ENCODE results near the gene VCX3A.
"Not testable (repeated sequence)": the region's sequence is repeated elsewhere in the genome, so short reads cannot be mapped to it uniquely, and the experiment has no call there.

The VCX3A gene

DNA sequence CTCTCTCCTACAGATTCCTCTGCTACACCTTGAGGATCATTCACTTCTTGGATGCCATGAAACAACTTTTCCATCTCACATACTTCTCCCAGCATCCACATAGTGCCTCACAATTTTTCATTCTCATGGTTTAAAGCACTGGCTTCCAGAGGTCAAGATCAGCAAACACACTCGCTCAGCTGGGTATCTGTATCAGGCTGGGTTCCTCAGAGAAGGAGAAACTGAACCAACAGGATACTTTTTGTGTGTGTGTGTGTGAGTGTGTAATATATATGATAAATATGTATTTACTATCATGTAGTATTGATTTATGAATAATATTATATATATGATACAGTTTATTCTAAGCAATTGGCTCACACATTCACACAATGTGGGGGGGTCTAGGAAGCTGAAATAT lies at the start of gene VCX3A:
Gene VCX3A (minus strand): TSS at position 101 of the 400 bp plus-strand sequence. CDS start 621 bp downstream, outside the sequence.
- not testable (repeated sequence) for DNase-seq (ENCODE audit: low read depth)

DNA sequence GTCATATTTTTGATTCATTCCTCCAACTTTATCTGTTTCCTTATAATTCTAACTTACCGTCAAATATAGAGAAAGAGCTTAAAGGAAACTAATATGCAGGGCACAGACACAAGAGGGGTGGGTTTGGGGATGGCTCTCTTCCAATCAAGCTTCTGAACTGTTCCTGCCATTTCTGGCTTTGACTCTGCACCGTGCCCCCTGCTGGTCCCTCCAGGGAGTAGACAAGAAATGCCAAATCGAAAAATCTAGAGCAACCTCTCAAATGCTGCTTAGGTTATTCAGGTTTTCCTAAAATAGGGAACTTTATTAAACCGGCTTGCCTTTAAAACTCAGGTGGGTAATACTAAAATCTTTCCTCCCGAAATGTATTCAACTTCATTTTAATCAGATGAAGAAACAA lies 39.8 kb upstream of the VCX3A start:
- no peak for DNase-seq (ENCODE audit: low read depth)

DNA sequence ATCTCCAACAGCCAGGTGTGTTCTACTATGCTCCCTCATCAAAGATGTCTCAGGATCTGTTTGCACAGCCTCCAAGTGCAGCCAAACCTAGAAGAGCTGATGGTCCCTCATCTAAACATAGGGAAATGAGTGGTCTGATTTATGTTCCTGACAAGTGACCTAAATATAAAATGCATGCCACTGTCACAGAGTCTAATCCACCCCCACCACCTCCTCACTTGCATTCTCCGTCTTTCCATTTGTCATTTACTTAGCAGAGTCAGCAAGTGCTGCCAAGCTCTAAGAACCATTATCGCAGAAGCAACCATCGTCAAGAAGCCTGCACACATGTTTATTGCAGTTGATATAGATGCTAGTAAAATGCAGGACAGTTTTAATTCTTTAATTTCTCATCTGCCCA lies 33.1 kb upstream of the VCX3A start:
- DNase-seq (ENCODE audit: low read depth) = no peak

DNA sequence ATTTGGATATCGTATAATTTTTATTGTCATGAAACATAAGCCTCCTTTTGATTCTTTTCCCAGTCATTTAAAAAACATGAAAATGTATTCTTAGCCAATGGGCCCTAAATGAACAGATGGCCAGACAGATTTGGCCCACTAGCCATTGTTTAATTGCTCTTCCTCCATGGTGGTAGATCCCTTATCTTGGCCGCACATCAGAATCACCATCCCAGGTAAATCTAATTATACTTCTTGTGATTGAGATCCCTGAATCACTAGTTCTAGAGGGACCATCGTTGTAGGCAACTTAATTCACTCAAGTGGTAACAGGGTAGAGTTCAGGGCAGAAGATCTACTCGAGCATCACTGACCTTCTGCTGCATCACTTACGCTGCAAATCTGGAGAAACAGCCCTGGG lies 24.1 kb upstream of the VCX3A start:
- DNase-seq (ENCODE audit: low read depth) = no peak

GRCh38 chrX:6557690-6558089 lies 22.8 kb upstream of the VCX3A start:
- DNase-seq (ENCODE audit: low read depth) = no peak

- DNase-seq (ENCODE audit: low read depth) = no peak
These were observed 16.1 kb upstream of the VCX3A start for GRCh38 chrX:6550999-6551398.

- no peak for DNase-seq (ENCODE audit: low read depth)
These were observed 10.8 kb upstream of the VCX3A start for GRCh38 chrX:6545712-6546111.

GRCh38 chrX:6526564-6527136 lies 8.3 kb downstream of the VCX3A start:
- no peak for DNase-seq (ENCODE audit: low read depth)

- DNase-seq (ENCODE audit: low read depth) = no peak
These were observed 17.5 kb downstream of the VCX3A start for GRCh38 chrX:6517376-6517775.

GRCh38 chrX:6506444-6506843 lies 28.5 kb downstream of the VCX3A start:
- no peak for DNase-seq (ENCODE audit: low read depth)

DNA sequence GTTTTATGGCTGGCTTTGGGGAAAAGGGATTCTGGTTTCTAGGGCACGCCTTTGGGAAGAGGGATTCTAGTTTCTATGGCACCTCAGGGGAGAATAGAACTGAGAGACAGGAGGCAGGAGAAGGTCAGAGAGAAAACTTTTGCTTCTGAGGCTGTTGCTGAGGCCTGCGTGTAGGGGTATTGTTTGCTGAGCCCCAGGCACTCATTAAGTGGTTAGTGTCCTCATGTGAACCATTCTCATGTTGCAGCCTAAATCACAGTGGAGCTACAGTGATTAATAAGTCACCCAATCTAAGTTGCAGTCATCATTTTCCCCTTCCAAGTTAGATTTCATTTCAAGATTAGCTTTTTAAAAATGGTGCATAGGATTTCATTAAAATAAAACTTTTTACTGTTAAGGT lies 29.0 kb downstream of the VCX3A start:
- no peak for DNase-seq (ENCODE audit: low read depth)

GRCh38 chrX:6500719-6501118 lies 34.2 kb downstream of the VCX3A start:
- no peak for DNase-seq (ENCODE audit: low read depth)

DNA sequence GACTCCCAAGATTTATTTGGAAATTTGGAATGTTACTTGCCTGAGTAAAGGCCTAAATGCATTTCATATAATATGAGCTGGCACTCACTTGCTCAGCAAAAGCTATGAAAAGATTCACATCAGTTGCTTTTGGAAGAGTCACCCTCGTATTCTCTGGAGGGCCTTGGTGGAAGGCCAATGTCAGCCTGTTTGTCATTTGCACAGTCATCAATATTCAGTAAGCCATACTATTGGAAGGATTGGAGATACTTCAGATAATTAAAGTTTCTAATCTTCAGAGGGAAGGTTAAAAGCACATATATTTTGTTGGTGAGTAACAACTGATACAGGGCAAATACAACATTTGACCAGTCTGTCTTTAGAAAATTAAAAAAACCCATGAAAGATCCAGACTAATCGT lies 36.6 kb downstream of the VCX3A start:
- no peak for DNase-seq (ENCODE audit: low read depth)

Data from activated T-cell treated with anti-CD3 and anti-CD28 coated beads for 1 hour (primary cell).